H9 (cell line): ENCODE measurements around the gene EEF1E1. TPM values are rescaled to one million over a fixed set of nuclear protein-coding genes. Genes with fewer than 3 reads are reported as not detected.

Experiments used
- DNase-seq: peaks from one replicate; pipeline ENCODE4 v3.0.0-alpha.2; 2017
- H2AFZ ChIP-seq: one replicate; pipeline ENCODE4 v1.6.1; 2013; ENCODE audit warnings: mild to moderate bottlenecking, low read length, control low read depth, moderate library complexity
- H2AK5ac ChIP-seq: 2 replicates; pipeline ENCODE4 v1.6.1; 2013; ENCODE audit warnings: low read length, control low read depth, mixed read lengths; ENCODE audit not compliant: insufficient read length
- H2BK120ac ChIP-seq: one replicate; pipeline ENCODE4 v1.6.1; 2013; ENCODE audit warnings: low read depth, mild to moderate bottlenecking, low read length, control low read depth, inconsistent platforms; ENCODE audit not compliant: poor library complexity, severe bottlenecking
- H2BK12ac ChIP-seq: 2 replicates; pipeline ENCODE4 v1.6.1; 2013; ENCODE audit warnings: low read length, control low read depth, mixed read lengths, low read depth; ENCODE audit not compliant: insufficient read length
- H2BK15ac ChIP-seq: 2 replicates; pipeline ENCODE4 v1.6.1; 2013; ENCODE audit warnings: low read depth, low read length, control low read depth
- H2BK20ac ChIP-seq: one replicate; pipeline ENCODE4 v1.6.1; 2013; ENCODE audit warnings: low read depth, mild to moderate bottlenecking, low read length, control low read depth, inconsistent platforms; ENCODE audit not compliant: poor library complexity, severe bottlenecking
- H2BK5ac ChIP-seq: 2 replicates; pipeline ENCODE4 v1.6.1; 2013; ENCODE audit warnings: low read length, control low read depth, mixed read lengths; ENCODE audit not compliant: insufficient read length
- H3K14ac ChIP-seq: 2 replicates; pipeline ENCODE4 v1.6.1; 2013; ENCODE audit warnings: low read length, control low read depth; ENCODE audit not compliant: insufficient read depth
- H3K18ac ChIP-seq: 2 replicates; pipeline ENCODE4 v1.6.1; 2013; ENCODE audit warnings: low read depth, mild to moderate bottlenecking, mixed read lengths, low read length, control low read depth; ENCODE audit not compliant: insufficient read length
- H3K23ac ChIP-seq: 2 replicates; pipeline ENCODE4 v1.6.1; 2013; ENCODE audit warnings: low read length, control low read depth, mixed read lengths, low read depth; ENCODE audit not compliant: insufficient read length
- H3K23me2 ChIP-seq: 2 replicates; pipeline ENCODE4 v1.6.1; 2013; ENCODE audit warnings: low read depth, mild to moderate bottlenecking, mixed read lengths, low read length, control low read depth; ENCODE audit not compliant: insufficient read length, poor library complexity, severe bottlenecking
- H3K27ac ChIP-seq: 2 replicates; pipeline ENCODE4 v1.5.1; 2013; ENCODE audit warnings: low read length, control low read depth, mixed read lengths, low read depth; ENCODE audit not compliant: insufficient read length
- H3K27me3 ChIP-seq: 2 replicates; pipeline ENCODE4 v1.6.1; 2013; ENCODE audit warnings: low read length, control low read depth, inconsistent platforms; ENCODE audit not compliant: insufficient read depth
- H3K4ac ChIP-seq: 2 replicates; pipeline ENCODE4 v1.6.1; 2013; ENCODE audit warnings: low read depth, mild to moderate bottlenecking, control low read depth, inconsistent platforms, low read length, moderate library complexity
- H3K4me1 ChIP-seq: 2 replicates; pipeline ENCODE4 v1.6.1; 2013; ENCODE audit warnings: low read length, control low read depth, inconsistent platforms; ENCODE audit not compliant: insufficient read depth
- H3K4me2 ChIP-seq: 2 replicates; pipeline ENCODE4 v1.6.1; 2013; ENCODE audit warnings: low read length, control low read depth, mixed read lengths; ENCODE audit not compliant: insufficient read length, insufficient read depth
- H3K56ac ChIP-seq: 2 replicates; pipeline ENCODE4 v1.6.1; 2013; ENCODE audit warnings: low read depth, mild to moderate bottlenecking, mixed read lengths, low read length, control low read depth; ENCODE audit not compliant: insufficient read length
- H3K79me1 ChIP-seq: 2 replicates; pipeline ENCODE4 v1.6.1; 2013; ENCODE audit warnings: low read depth, mild to moderate bottlenecking, moderate library complexity, low read length, control low read depth, inconsistent platforms; ENCODE audit not compliant: insufficient read depth, poor library complexity, severe bottlenecking
- H3K79me2 ChIP-seq: 2 replicates; pipeline ENCODE4 v1.6.1; 2013; ENCODE audit warnings: low read length, control low read depth, inconsistent platforms; ENCODE audit not compliant: insufficient read depth
- H3K9ac ChIP-seq: 2 replicates; pipeline ENCODE4 v1.6.1; 2013; ENCODE audit warnings: low read length, control low read depth, mixed read lengths; ENCODE audit not compliant: insufficient read length; ENCODE audit errors: extremely low read depth
- H3K9me3 ChIP-seq: one replicate; pipeline ENCODE4 v1.6.1; 2013; ENCODE audit warnings: low read depth, low read length, inconsistent platforms; ENCODE audit not compliant: control insufficient read depth
- H3T11ph ChIP-seq: one replicate; pipeline ENCODE4 v1.6.1; 2013; ENCODE audit warnings: mild to moderate bottlenecking, low read length, control low read depth, inconsistent platforms
- H4K20me1 ChIP-seq: one replicate; pipeline ENCODE4 v1.6.1; 2013; ENCODE audit not compliant: control insufficient read depth, insufficient read length, insufficient read depth
- H4K5ac ChIP-seq: 2 replicates; pipeline ENCODE4 v1.6.1; 2013; ENCODE audit warnings: low read depth, mild to moderate bottlenecking, mixed read lengths, low read length, control low read depth; ENCODE audit not compliant: insufficient read length
- H4K8ac ChIP-seq: replicated peaks from 2 replicates; pipeline ENCODE4 v1.6.1; 2013; ENCODE audit warnings: low read length, control low read depth, mixed read lengths, low read depth; ENCODE audit not compliant: insufficient read length
- H4K91ac ChIP-seq: 2 replicates; pipeline ENCODE4 v1.6.1; 2013; ENCODE audit warnings: low read depth, mild to moderate bottlenecking, moderate library complexity, mixed read lengths, low read length, control low read depth; ENCODE audit not compliant: insufficient read length
- H3K27ac Mint-ChIP-seq, 3 experiments: 2 replicates in 2 of 3; 3 replicates in 1 of 3; pipeline ENCODE4 v1.8.0; 2020 to 2021; ENCODE audit warnings: mixed read lengths in 3 of 3, mild to moderate bottlenecking in 1 of 3, moderate library complexity in 1 of 3
- H3K27me3 Mint-ChIP-seq: 2 replicates; pipeline ENCODE4 v1.8.0; 2021; ENCODE audit warnings: low read depth, mild to moderate bottlenecking, moderate library complexity, mixed read lengths
- H3K36me3 Mint-ChIP-seq, 3 experiments: 2 replicates in 2 of 3; 3 replicates in 1 of 3; pipeline ENCODE4 v1.8.0; 2020 to 2021; ENCODE audit warnings: low read depth in 3 of 3, mixed read lengths in 3 of 3; ENCODE audit not compliant: insufficient read depth in 1 of 3
- H3K4me1 Mint-ChIP-seq, 2 experiments: 2 replicates each; pipeline ENCODE4 v1.8.0; 2020; ENCODE audit warnings: mixed read lengths in 2 of 2
- H3K4me3 Mint-ChIP-seq, 2 experiments: 2 replicates in 1 of 2; 3 replicates in 1 of 2; pipeline ENCODE4 v1.8.0; 2020 to 2021; ENCODE audit warnings: mild to moderate bottlenecking in 2 of 2, mixed read lengths in 2 of 2, moderate library complexity in 1 of 2
- H3K9me3 Mint-ChIP-seq, 2 experiments: 2 replicates in 1 of 2; 3 replicates in 1 of 2; pipeline ENCODE4 v1.8.0; 2020; ENCODE audit warnings: mild to moderate bottlenecking in 2 of 2, mixed read lengths in 2 of 2, moderate library complexity in 1 of 2
- WGBS: extraction: QIAGEN DNeasy Blood & Tissue Kit; methylation state at CpG from one replicate; pipeline ENCODE4 v1.1.7; 2013; ENCODE audit warnings: missing lambda C conversion rate, low lambda C conversion rate, mixed read lengths; ENCODE audit not compliant: insufficient read length; ENCODE audit errors: extremely low coverage; 5-methylcytosine and 5-hydroxymethylcytosine counted together
- total RNA-seq: library from RNA; stranded (reverse); gene quantifications from 2 replicates; pipeline ENCODE4 v1.2.1, GENCODE V29; 2021
- TF ChIP-seq, protein P1 (sequence below): fragments of 200-600 bp; sonication (generic); conservative IDR thresholded peaks from 3 replicates; pipeline ENCODE4 v1.8.0; 2021; ENCODE audit warnings: antibody characterized with exemption, mild to moderate bottlenecking

EEF1E1 gene
- total RNA-seq, 1 experiment from 2014 or later = 71.8 TPM

DNA sequence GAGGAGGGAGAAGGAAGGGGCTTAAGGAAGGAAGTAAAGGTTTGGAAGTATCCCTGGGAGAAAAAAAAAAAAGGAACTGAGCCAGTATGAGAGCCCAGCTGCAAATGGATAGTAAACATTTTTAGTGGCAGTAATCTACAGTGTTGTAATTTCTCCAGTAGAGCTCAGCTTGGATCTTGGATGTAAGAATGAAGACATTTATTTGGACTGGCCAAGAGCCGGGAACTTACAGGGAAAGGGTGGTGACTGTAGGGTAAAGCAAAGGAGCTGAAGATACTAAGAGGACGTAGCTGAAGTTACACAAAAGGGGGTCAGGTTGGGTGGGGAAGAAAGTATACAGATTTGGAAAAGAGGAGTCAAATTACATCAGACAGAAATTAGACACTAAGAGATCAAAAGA lies 13.5 kb downstream of the EEF1E1 start:
- DNase-seq = no peak
- Histone ChIP-seq H3T11ph (no peak overlapping the region), H3K4me1 (peaks cover 2% of the 10 kb centered on the region; the same call in 1 of the 2 replicates), H3K79me1 (peaks cover 10% of the 10 kb centered on the region), H3K9ac (no peak overlapping the region), H4K8ac (no peak overlapping the region), H3K4me2 (no peak overlapping the region), H2BK12ac (no peak overlapping the region), H2BK120ac (no peak overlapping the region), H4K20me1 (no peaks in the 10 kb centered on the region), H3K79me2 (0 out of 2 replicates have a peak, but pooled peaks cover 2% of the 10 kb centered on the region), H3K9me3 (peaks cover 11% of the 10 kb centered on the region), H3K18ac (no peak overlapping the region), H3K27ac (no peak overlapping the region), H2BK20ac (no peak overlapping the region), H4K91ac (no peak overlapping the region), H2AK5ac (no peak overlapping the region), H3K56ac (no peak overlapping the region), H2BK15ac (no peak overlapping the region), H2AFZ (no peak overlapping the region), H3K14ac (no peak overlapping the region), H4K5ac (no peak overlapping the region), H3K4ac (no peak overlapping the region), H3K27me3 (no peaks in the 10 kb centered on the region), H3K23me2 (no peaks in the 10 kb centered on the region), H3K23ac (no peak overlapping the region), H2BK5ac (no peak overlapping the region)
- no CpG with 5 or more reads among the region's 2 CpGs for WGBS
- Mint-ChIP-seq H3K36me3 (peaks cover 56 to 67% (median 66%) of the 10 kb centered on the region in 3 experiments), H3K4me1 (peaks cover 4 to 6% of the 10 kb centered on the region in 2 experiments), H3K27me3 (no peaks in the 10 kb centered on the region), H3K4me3 (no peak overlapping the region), H3K27ac (no peak overlapping the region), H3K9me3 (peaks cover 16 to 20% of the 10 kb centered on the region in 2 experiments; a peak in 4 of 5 replicates)
- TF ChIP-seq, protein P1, sequence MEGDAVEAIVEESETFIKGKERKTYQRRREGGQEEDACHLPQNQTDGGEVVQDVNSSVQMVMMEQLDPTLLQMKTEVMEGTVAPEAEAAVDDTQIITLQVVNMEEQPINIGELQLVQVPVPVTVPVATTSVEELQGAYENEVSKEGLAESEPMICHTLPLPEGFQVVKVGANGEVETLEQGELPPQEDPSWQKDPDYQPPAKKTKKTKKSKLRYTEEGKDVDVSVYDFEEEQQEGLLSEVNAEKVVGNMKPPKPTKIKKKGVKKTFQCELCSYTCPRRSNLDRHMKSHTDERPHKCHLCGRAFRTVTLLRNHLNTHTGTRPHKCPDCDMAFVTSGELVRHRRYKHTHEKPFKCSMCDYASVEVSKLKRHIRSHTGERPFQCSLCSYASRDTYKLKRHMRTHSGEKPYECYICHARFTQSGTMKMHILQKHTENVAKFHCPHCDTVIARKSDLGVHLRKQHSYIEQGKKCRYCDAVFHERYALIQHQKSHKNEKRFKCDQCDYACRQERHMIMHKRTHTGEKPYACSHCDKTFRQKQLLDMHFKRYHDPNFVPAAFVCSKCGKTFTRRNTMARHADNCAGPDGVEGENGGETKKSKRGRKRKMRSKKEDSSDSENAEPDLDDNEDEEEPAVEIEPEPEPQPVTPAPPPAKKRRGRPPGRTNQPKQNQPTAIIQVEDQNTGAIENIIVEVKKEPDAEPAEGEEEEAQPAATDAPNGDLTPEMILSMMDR = no peak
